A549 (cell line): ENCODE data around the gene MELK.

Experiments
- BCL3 ChIP-seq: fragments of >200 bp; sonication (Bioruptor Twin); formaldehyde crosslinking; IDR thresholded peaks from 3 replicates; pipeline ENCODE4 v1.6.1; 2016
- BHLHE40 ChIP-seq: IDR thresholded peaks from 2 replicates; pipeline ENCODE4 v1.6.1; 2012; ENCODE audit warnings: low read depth, low read length, inconsistent platforms
- CTCF ChIP-seq: fragments of >200 bp; sonication (Bioruptor Twin); formaldehyde crosslinking; IDR thresholded peaks from 3 replicates; pipeline ENCODE4 v1.5.1; 2016
- E2F6 ChIP-seq: IDR thresholded peaks from 2 replicates; pipeline ENCODE4 v1.6.1; 2012; ENCODE audit warnings: low read depth, borderline replicate concordance
- KDM5A ChIP-seq: fragments of 200-600 bp; sonication (generic); IDR thresholded peaks from 2 replicates; pipeline ENCODE4 v1.6.1; 2016; ENCODE audit warnings: antibody characterized with exemption, mild to moderate bottlenecking
- MAZ ChIP-seq: fragments of 150-350 bp; IDR thresholded peaks from 2 replicates; pipeline ENCODE4 v1.6.1; 2014; ENCODE audit warnings: antibody characterized with exemption, low read depth, low read length, borderline replicate concordance
- NPAS2 ChIP-seq: fragments of 250-450 bp; sonication (Bioruptor Pico); IDR thresholded peaks from 2 replicates; pipeline ENCODE4 v1.8.0; 2022; ENCODE audit warnings: mild to moderate bottlenecking, moderate library complexity, borderline replicate concordance
- PHF8 ChIP-seq: fragments of 200-600 bp; sonication (generic); IDR thresholded peaks from 2 replicates; pipeline ENCODE4 v1.6.1; 2016; ENCODE audit warnings: low read depth, mild to moderate bottlenecking, antibody characterized with exemption, moderate library complexity, borderline replicate concordance
- POLR2A ChIP-seq: IDR thresholded peaks from 2 replicates; pipeline ENCODE4 v1.6.1; 2012; ENCODE audit warnings: mild to moderate bottlenecking, low read length
- POLR2AphosphoS2 ChIP-seq: conservative IDR thresholded peaks from 2 replicates; pipeline ENCODE4 v1.6.1; 2012; ENCODE audit warnings: low read length, improper control_type of control experiment, inconsistent platforms

GRCh38 chr9:36543916-36544315 is 28.8 kb upstream of the MELK start:
- no peak for TF ChIP-seq CTCF
- TF ChIP-seq KDM5A = no peak
- no peak for TF ChIP-seq POLR2A
- TF ChIP-seq BHLHE40 = no peak
- TF ChIP-seq BCL3 = no peak
- no peak for TF ChIP-seq POLR2AphosphoS2
- TF ChIP-seq NPAS2 = no peak
- no peak for TF ChIP-seq PHF8
- no peak for TF ChIP-seq MAZ
- no peak for TF ChIP-seq E2F6
